GM18951 (cell line): Measurements from ENCODE around the gene MBTD1.
A peak's percentile ranks its signal among the peaks of the same experiment; 100 is the strongest.

ENCODE experiments used
- POLR2A ChIP-seq: IDR thresholded peaks from 4 replicates; pipeline ENCODE4 v1.6.1; 2011; ENCODE audit warnings: mild to moderate bottlenecking; ENCODE audit not compliant: insufficient read length, insufficient read depth; ENCODE audit errors: extremely low read depth
- in situ Hi-C: fragments of 300-500 bp; cut with MboI; formaldehyde crosslinking; loops from one replicate; pipeline ENCODE4 v1.12.0; 2022; ENCODE audit warnings: low sequenced_read_pairs, mixed read lengths, inconsistent platforms; ENCODE audit not compliant: unreplicated experiment

MBTD1 gene

DNA sequence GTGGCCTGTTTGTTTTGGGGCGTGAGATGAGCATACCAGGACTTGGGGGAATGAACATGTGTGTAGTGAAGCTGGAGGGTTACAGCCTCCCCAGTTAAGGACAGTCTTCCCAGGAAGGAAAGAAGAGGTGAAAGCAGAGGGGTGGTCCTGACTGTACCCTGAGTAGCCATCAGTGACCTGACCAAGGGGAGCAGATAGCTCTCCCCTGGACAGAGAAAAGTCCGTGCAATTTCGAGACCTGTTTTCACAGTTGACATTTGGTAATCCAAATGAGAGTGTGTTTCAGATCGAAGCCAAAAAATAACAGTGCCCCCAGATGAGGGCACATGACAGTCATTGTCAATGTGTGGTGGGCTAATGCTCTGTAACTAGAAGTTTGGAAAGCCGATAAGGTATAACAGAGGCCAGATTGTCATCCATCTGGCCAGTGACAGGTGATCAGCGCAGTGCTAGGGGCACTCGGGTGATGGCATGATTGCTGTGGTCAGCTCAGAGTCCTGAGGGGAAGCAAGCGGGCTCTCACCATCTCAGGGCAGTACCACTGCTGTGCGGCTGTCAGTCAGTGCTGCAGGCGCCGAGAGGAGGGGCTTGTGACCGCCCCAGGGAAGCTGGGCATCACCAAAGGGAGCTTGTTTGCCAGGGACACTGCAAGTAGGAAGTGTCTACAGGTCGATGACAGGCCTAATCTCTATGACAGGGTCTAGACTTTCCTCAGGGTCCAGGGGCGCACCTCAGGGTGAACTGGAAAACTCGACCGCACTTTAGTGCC, 94.8 kb downstream of the MBTD1 start:
- in situ Hi-C loops: no loop called here

DNA sequence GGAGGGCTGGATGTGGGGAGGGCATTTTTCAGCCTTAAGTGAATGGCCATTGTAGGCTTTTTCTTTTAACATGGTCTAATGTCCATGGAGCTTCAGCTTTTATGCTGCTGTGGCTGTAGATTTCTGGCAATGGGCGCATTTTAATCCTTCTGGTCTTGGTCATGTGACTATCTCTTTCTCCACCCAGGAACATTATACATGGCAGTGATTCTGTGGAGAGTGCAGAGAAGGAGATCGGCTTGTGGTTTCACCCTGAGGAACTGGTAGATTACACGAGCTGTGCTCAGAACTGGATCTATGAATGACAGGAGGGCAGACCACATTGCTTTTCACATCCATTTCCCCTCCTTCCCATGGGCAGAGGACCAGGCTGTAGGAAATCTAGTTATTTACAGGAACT, 98.3 kb downstream of the MBTD1 start:
- in situ Hi-C loops: no loop called here
- no peak for TF ChIP-seq POLR2A

More for the DNA sequence above, 94.8 kb downstream of the MBTD1 start:
- TF ChIP-seq POLR2A: no peak

DNA sequence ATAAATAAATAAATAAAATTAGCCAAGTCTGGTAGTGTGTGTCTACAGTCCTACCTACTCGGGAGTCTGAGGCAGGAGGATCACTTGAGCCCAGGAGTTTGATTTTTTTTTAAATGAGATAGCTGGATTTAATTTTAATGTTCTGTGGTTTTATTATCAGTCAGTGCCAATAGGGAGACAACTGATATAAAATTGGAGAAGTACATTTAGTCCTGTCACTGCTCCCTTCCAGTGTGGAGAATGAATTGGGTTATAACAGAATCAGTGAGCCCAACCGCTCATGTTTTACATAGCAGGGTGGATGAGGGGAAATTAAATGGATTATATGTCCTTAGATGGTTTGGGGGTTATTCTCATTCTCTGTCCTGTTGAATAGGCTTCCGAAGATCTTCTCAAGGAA, 100.2 kb downstream of the MBTD1 start:
- in situ Hi-C loops: no loop called here
- TF ChIP-seq POLR2A: no peak

DNA sequence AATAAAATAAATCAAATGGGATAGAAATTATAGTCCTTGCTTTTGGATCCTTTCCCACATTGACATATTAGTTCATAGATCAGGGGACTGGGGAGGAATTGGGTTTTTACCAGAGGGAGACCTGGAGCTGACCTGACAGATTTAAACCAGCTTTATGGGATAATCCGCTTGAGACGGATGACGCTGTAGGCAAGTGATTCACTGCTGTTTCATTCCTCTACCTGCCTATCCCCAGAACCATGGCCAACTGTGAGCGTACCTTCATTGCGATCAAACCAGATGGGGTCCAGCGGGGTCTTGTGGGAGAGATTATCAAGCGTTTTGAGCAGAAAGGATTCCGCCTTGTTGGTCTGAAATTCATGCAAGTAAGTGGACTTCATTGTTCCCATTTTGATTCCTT, 104.4 kb downstream of the MBTD1 start:
- TF ChIP-seq POLR2A: no peak
- in situ Hi-C loops: no loop called here

DNA sequence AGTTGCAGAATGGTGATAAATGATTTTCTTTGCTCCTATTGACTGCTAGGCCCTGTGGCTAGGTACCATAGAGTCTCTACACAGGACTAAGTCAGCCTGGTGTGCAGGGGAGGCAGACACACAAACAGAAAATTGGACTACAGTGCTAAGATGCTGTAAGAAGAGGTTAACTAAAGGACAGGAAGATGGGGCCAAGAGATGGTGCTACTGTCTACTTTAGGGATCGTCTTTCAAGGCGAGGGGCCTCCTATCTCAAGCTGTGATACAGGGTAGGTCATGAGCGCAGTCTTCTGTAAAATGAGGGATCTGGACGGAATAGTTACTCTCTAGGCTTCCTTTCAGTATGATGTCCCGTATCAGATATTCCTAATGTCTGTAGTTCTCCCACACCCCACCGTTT, 105.7 kb downstream of the MBTD1 start:
- in situ Hi-C loops: no loop called here
- TF ChIP-seq POLR2A: no peak

DNA sequence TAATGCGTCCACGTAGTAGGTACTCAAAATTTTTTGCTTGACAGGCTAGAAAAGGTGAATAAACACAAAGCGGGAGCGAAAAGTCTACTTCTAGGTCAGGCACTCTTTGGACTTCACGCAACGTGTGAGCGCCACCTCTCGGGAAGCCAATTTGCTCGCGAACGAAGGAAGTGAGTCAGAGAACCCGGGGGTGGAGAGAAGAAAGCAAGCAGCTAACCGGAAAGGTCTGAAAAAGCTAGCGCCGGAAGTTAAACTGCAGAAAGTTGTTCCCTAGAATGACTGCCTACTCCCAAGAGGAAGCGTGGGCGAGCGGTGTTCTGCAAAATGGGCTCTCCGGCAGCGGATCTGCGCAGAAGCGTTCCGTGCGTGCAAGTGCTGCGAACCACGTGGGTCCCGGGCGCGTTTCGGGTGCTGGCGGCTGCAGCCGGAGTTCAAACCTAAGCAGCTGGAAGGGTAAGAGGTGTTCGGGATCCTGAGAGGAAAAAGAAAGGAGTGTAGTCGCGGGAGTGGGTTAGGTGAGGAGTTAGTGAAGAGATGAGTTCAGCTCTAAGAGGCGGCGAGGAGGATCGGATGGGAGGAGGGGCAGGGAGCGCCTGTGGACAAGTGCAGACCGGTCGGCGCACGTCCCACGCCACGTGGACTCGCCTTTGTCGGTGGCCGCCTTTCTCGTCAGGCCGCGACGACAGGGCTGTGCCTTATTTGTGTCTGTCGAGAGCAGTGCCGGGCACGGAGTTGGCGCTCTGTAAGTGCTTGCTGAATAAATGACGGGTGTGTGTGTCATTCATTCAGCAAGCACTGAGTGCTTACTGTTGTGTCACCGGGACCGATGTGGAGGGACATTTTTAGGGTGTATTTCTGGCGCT, 106.4 kb downstream of the MBTD1 start, which contains the start of gene NME1:
NME1 (plus strand) TSS at position 350 of the 863 bp plus-strand sequence. CDS start 2,096 bp downstream, outside the sequence.
- TF ChIP-seq POLR2A: peak; percentile 74

DNA sequence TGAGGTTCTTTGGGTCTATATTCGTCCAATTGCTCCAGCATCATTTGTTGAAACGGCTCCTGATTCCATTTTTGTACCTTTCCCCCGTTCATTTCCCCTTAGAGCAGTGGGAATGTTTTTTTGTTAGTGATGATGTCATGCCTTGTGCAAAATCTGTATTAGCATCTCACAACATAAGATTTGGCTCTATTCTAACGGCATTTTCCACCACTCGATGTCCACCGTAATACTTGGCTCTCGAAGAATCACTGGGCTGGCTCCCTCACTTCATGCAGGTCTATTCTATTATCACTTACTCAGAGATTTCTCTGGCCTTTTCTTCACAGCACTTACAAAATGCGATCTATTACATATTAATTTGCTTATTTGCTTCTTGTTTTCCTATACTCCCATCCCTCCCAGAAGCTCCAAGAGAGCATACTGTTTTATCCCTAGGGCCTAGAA, 107.1 kb downstream of the MBTD1 start:
- TF ChIP-seq POLR2A: no peak
- in situ Hi-C loops: no loop called here

More for the DNA sequence above, 106.4 kb downstream of the MBTD1 start, which contains the start of gene NME1:
- in situ Hi-C loops: no loop called here

DNA sequence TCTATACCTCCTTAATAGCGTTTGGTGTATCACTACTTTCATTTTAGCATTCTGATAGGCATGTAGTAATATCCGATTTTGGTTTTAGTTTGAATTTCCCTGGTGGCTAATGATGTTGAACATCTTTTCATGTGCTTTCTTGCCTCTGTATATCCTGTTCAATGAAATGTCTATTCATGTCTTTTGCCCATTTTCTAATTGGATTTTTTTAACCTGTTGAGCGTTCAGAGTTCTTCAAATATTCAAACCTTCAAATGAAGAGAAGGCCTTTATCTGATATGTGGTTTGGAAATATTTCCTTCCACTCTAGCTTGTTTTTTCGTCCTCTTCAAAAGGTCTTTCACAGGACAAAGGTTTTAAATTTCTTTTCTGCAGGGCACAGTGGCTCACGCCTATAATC, 108.9 kb downstream of the MBTD1 start:
- TF ChIP-seq POLR2A: no peak
- in situ Hi-C loops: no loop called here

DNA sequence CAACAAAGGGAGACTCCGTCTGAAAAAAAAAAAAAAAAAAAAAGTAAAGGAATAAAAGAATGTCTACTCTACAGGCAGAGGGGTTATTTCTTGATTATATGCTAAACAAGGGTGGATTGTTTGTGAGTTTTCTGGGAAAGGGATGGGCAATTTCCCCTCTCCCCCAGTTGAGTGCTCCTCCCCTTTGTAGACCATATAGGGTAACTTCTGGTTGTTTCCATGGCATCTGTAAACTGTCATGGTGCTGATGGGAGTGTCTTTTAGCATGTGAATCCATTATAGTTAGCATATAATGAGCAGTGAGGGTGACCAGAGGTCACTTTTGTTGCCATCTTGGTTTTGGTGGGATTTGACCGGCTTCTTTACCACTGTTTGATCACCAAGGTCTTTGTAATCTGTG, 110.7 kb downstream of the MBTD1 start:
- in situ Hi-C loops: no loop called here
- TF ChIP-seq POLR2A: no peak

DNA sequence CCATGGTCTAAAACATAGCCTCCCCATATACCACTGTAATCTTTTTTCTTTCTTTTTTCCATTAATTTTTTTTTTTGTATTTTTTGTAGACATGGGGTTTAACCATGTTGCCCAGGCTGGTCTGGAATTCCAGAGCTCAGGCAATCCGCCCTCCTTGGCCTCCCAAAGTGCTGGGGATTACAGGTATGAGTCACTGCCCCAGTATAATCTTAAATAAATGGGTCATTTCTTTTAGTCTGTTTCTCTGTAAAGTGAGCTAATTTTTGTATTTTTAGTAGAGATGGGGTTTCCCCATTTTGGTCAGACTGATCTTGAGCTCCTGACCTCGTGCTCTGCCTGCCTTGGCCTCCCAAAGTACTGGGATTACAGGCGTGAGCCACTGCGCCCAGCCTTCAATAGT, 112.2 kb downstream of the MBTD1 start:
- in situ Hi-C loops: no loop called here
- no peak for TF ChIP-seq POLR2A

DNA sequence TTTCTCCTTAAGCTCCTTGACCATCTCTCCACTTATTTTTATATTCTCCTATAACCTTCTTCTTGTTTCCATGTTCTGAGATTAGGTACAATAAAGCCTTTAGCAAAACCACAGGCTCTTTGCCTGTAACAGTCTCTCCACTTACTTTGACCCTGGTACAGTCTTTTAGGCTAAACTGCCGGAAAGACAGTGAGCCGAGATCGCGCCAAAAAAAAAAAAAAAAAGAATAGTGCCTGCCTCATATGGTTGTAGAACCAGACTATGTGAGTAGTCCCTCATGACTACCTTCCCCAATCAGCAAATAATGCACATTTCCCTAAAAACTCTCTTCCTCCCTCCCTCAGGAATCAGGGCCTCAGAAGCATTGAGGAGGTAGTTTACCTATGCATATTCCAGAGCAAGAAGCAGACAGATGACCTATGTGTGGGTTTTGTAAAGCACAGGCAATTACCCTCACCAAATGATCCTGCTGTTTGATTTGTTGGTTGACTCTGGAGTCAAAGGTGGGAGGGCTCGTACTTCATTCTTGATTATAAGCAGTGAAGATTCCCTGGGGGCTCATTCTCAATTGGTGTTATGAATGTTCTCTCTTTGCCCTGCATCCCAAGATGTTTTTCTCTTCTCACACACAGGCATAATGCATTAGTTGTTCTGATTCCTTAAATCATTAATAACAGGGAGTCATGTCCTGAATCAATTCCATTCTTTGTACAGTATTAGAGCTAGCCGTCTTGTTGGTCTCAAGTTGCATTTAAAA, 115.4 kb downstream of the MBTD1 start:
- no peak for TF ChIP-seq POLR2A
- in situ Hi-C loops: loop anchor here (5.0 kb wide), 1 partner anchor 142 kb away; no protein-coding TSS in a partner anchor

DNA sequence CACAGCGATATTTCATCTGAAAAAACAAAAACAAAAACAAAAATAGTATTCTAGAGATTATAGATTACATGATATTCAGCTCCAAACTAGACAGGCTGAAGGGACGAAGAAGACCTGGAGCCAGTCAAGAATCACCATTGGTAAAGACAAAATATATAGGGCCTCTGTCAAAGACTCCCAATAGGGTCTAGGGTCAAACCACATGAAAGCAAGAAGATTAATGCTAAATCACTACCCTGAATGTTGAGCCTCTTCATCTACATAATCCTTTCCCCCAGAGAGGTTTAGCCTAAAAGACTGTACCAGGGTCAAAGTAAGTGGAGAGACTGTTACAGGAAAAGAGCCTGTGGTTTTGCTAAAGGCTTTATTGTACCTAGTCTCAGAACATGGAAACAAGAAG, 117.3 kb downstream of the MBTD1 start:
- TF ChIP-seq POLR2A: no peak
- in situ Hi-C loops: loop anchor here (5.0 kb wide), 1 partner anchor 140 kb away; no protein-coding TSS in a partner anchor

DNA sequence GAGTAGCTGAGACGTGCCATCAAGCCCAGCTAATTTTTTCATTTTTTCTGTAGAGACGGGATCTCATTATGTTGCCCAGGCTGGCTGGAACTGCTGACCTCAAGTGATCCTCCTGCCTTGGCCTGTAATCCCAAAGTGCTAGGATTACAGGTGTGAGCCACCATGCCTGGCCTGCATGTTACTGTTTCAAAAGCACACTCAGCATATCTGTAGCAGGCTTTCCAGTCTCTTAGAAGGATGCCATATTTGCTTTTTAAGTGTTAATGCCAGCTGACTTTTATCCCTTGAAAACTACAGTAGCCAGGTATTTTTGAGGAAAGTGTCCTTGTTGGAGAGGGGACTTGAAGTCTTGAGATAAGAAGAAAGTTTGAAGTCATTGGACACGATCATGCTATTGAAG, 123.9 kb downstream of the MBTD1 start:
- in situ Hi-C loops: no loop called here
- no peak for TF ChIP-seq POLR2A
